A673 (cell line): ENCODE data around the gene PRELP. TPM values are rescaled to one million over a fixed set of nuclear protein-coding genes. Genes with fewer than 3 reads are reported as not detected.
"Not testable (repeated sequence)": the region's sequence is repeated elsewhere in the genome, so short reads cannot be mapped to it uniquely, and the experiment has no call there.

ENCODE experiments used
- BruUV-seq: library from RNA; stranded (reverse); fragments of 400-500 nt; replicated peaks from 2 replicates; lab custom pipeline; 2021; lab: Mats Ljungman, UMichigan
- CTCF ChIA-PET: fragments of 300-600 bp; sonication (Branson Sonifier 250); formaldehyde crosslinking; loops from one replicate; lab custom pipeline; 2022; ENCODE audit warnings: antibody characterized with exemption; lab: Charles Lee
- POLR2A ChIA-PET: fragments of 300-600 bp; sonication (Branson Sonifier 250); formaldehyde crosslinking; loops from one replicate; lab custom pipeline; 2022; ENCODE audit warnings: antibody characterized with exemption; ENCODE audit not compliant: low non-redundant PET; lab: Charles Lee
- DNase-seq: peaks from one replicate; pipeline ENCODE4 v3.0.0-alpha.2; 2015; ENCODE audit warnings: low spot score
- H3K27ac ChIP-seq: fragments of 200-600 bp; sonication (generic); 2 replicates; pipeline ENCODE4 v1.5.1; 2016; ENCODE audit warnings: mixed run types, low read depth, mild to moderate bottlenecking, mixed read lengths, antibody characterized with exemption, low read length; ENCODE audit not compliant: poor library complexity, severe bottlenecking
- H3K27me3 ChIP-seq: fragments of 200-600 bp; sonication (generic); replicated peaks from 2 replicates; pipeline ENCODE4 v1.6.1; 2017; ENCODE audit warnings: mixed run types, low read depth, mild to moderate bottlenecking, mixed read lengths, antibody characterized with exemption, low read length; ENCODE audit not compliant: insufficient read depth, poor library complexity
- H3K36me3 ChIP-seq: fragments of 200-600 bp; sonication (generic); 2 replicates; pipeline ENCODE4 v1.6.1; 2016; ENCODE audit warnings: mixed run types, mild to moderate bottlenecking, mixed read lengths, antibody characterized with exemption, low read length; ENCODE audit not compliant: insufficient read depth, poor library complexity, severe bottlenecking
- H3K4me1 ChIP-seq: fragments of 200-600 bp; sonication (generic); 2 replicates; pipeline ENCODE4 v1.6.1; 2017; ENCODE audit warnings: mixed run types, mild to moderate bottlenecking, mixed read lengths, antibody characterized with exemption, low read length; ENCODE audit not compliant: insufficient read depth, poor library complexity, severe bottlenecking
- H3K4me3 ChIP-seq: fragments of 200-600 bp; sonication (generic); 2 replicates; pipeline ENCODE4 v1.5.1; 2016; ENCODE audit warnings: low read depth, mixed run types, mild to moderate bottlenecking, mixed read lengths, low read length; ENCODE audit not compliant: poor library complexity, severe bottlenecking
- H3K9me3 ChIP-seq: fragments of 200-600 bp; sonication (generic); 2 replicates; pipeline ENCODE4 v1.6.1; 2016; ENCODE audit warnings: mixed run types, low read depth, mild to moderate bottlenecking, mixed read lengths, antibody characterized with exemption, low read length; ENCODE audit not compliant: poor library complexity, severe bottlenecking
- CTCF ChIP-seq: fragments of 300-800, 200-600 bp; sonication (generic); conservative IDR thresholded peaks from 2 replicates; pipeline ENCODE4 v1.5.1; 2017; ENCODE audit warnings: low read depth, mild to moderate bottlenecking, antibody characterized with exemption, low read length, moderate library complexity, mixed read lengths
- EZH2 ChIP-seq: fragments of 200-600 bp; sonication (generic); IDR thresholded peaks from 2 replicates; pipeline ENCODE4 v1.6.1; 2017; ENCODE audit warnings: borderline replicate concordance, low read depth, mild to moderate bottlenecking, mixed read lengths, antibody characterized with exemption, low read length; ENCODE audit not compliant: poor library complexity, severe bottlenecking
- intact Hi-C: fragments of 100-400 bp; cut with micrococcal nuclease; formaldehyde crosslinking; loops from one replicate; pipeline ENCODE4 v1.10.0; 2022; ENCODE audit not compliant: unreplicated experiment
- total RNA-seq: library from RNA; stranded (reverse); gene quantifications from 2 replicates; pipeline ENCODE4 v1.2.3, GENCODE V29; 2021

Gene PRELP
- total RNA-seq, 1 experiment from 2014 or later = not detected

- TF ChIP-seq CTCF = no peak
- no peak for TF ChIP-seq EZH2
- Histone ChIP-seq H3K9me3 (no peaks in the 10 kb centered on the region), H3K27me3 (no peaks in the 10 kb centered on the region), H3K27ac (no peak overlapping the region), H3K36me3 (no peaks in the 10 kb centered on the region), H3K4me1 (peaks cover 17% of the 10 kb centered on the region), H3K4me3 (no peak overlapping the region)
- POLR2A ChIA-PET = no interaction called here
- no TSS peak for BruUV-seq
- CTCF ChIA-PET = interaction anchor here (0.6 kb wide), 1 partner anchor 177 kb away, joined by 3 read pairs; no protein-coding TSS in a partner anchor
- intact Hi-C loops = no loop called here
- DNase-seq = no peak
Observed at GRCh38 chr1:203517426-203518110, 42.0 kb downstream of the PRELP start.

- H3K4me1 ChIP-seq = peaks cover 22% of the 10 kb centered on the region
- H3K27me3 ChIP-seq, intact Hi-C loops, DNase-seq, H3K4me3 ChIP-seq, BruUV-seq, H3K36me3 ChIP-seq, H3K9me3 ChIP-seq, H3K27ac ChIP-seq, POLR2A ChIA-PET: not testable (repeated sequence)
- CTCF ChIA-PET = interaction anchor here (0.6 kb wide), 1 partner anchor 178 kb away, joined by 3 read pairs; no protein-coding TSS in a partner anchor
Observed at GRCh38 chr1:203518139-203518538, 42.5 kb downstream of the PRELP start.

- BruUV-seq = no TSS peak
- CTCF ChIA-PET = no interaction called here
- no peak overlapping the region for H3K27ac ChIP-seq
- H3K4me1 ChIP-seq = peaks cover 22% of the 10 kb centered on the region
- no peaks in the 10 kb centered on the region for H3K36me3 ChIP-seq
- no peaks in the 10 kb centered on the region for H3K9me3 ChIP-seq
- POLR2A ChIA-PET = no interaction called here
- H3K4me3 ChIP-seq = no peak overlapping the region
- TF ChIP-seq CTCF (no peak), EZH2 (no peak)
- intact Hi-C loops = no loop called here
- H3K27me3 ChIP-seq = no peaks in the 10 kb centered on the region
- DNase-seq = no peak
Observed at GRCh38 chr1:203518541-203518940, 42.9 kb downstream of the PRELP start.
